GM19023 (cell line): ENCODE results near the gene MYH10.

Experiments used
- ATAC-seq: cut with Tn5 transposase; IDR thresholded peaks from one replicate; pipeline ENCODE4 v1.9.1; 2021; ENCODE audit warnings: mild to moderate bottlenecking, moderate library complexity; ENCODE audit not compliant: unreplicated experiment

MYH10 gene

GRCh38 chr17:8610558-8610957 lies 20.0 kb downstream of the MYH10 start:
- no peak for ATAC-seq

- ATAC-seq, result no peak
These were observed 20.6 kb downstream of the MYH10 start for GRCh38 chr17:8609910-8610309.

GRCh38 chr17:8608001-8608400 lies 22.5 kb downstream of the MYH10 start:
- ATAC-seq, result no peak

- no peak for ATAC-seq
These were observed 24.1 kb downstream of the MYH10 start for GRCh38 chr17:8606401-8606800.

- no peak for ATAC-seq
These were observed 27.8 kb downstream of the MYH10 start for GRCh38 chr17:8602679-8603078.

GRCh38 chr17:8599351-8600011 lies 31.0 kb downstream of the MYH10 start:
- no peak for ATAC-seq

GRCh38 chr17:8598913-8599312 lies 31.6 kb downstream of the MYH10 start:
- ATAC-seq, result no peak

- ATAC-seq, result no peak
These were observed 36.7 kb downstream of the MYH10 start for GRCh38 chr17:8593830-8594229.

- ATAC-seq, result no peak
These were observed 37.2 kb downstream of the MYH10 start for GRCh38 chr17:8593276-8593675.

GRCh38 chr17:8588877-8589554 lies 41.5 kb downstream of the MYH10 start:
- ATAC-seq, result no peak

GRCh38 chr17:8586766-8587165 lies 43.8 kb downstream of the MYH10 start:
- no peak for ATAC-seq

- ATAC-seq, result no peak
These were observed 44.6 kb downstream of the MYH10 start for GRCh38 chr17:8585911-8586310.

GRCh38 chr17:8583954-8584353 lies 46.6 kb downstream of the MYH10 start:
- ATAC-seq, result no peak

GRCh38 chr17:8580952-8581658 lies 49.4 kb downstream of the MYH10 start:
- no peak for ATAC-seq

GRCh38 chr17:8577868-8578267 lies 52.7 kb downstream of the MYH10 start:
- ATAC-seq, result no peak

GRCh38 chr17:8576559-8577294 lies 53.8 kb downstream of the MYH10 start:
- no peak for ATAC-seq

GRCh38 chr17:8574687-8575086 lies 55.8 kb downstream of the MYH10 start:
- no peak for ATAC-seq

- no peak for ATAC-seq
These were observed 57.8 kb downstream of the MYH10 start for GRCh38 chr17:8572764-8573163.

GRCh38 chr17:8563981-8564602 lies 66.4 kb downstream of the MYH10 start:
- no peak for ATAC-seq

- ATAC-seq, result no peak
These were observed 67.3 kb downstream of the MYH10 start for GRCh38 chr17:8563024-8563776.
